K562 (cell line): ENCODE results near the gene TRPC4.

Source experiments
- CBX5 ChIP-seq: IDR thresholded peaks from 2 replicates; pipeline ENCODE4 v1.6.1; 2014; ENCODE audit warnings: low read depth, borderline replicate concordance
- EZH2 ChIP-seq: IDR thresholded peaks from 2 replicates; pipeline ENCODE4 v1.6.1; 2012; ENCODE audit warnings: low read depth, mild to moderate bottlenecking, inconsistent platforms, low read length, borderline replicate concordance
- POLR2A ChIP-seq: fragments of 450-650 bp; conservative IDR thresholded peaks from 2 replicates; pipeline ENCODE4 v1.6.1; 2016
- POLR2AphosphoS5 ChIP-seq: IDR thresholded peaks from 2 replicates; pipeline ENCODE4 v1.6.1; 2011; ENCODE audit warnings: mild to moderate bottlenecking, low read depth, low read length, moderate library complexity; ENCODE audit not compliant: control insufficient read depth, insufficient read depth
- RNF2 ChIP-seq: sonication (generic); IDR thresholded peaks from 2 replicates; pipeline ENCODE4 v1.6.1; 2016
- ZBTB1 ChIP-seq: sonication (generic); formaldehyde crosslinking; IDR thresholded peaks from 2 replicates; pipeline ENCODE4 v1.8.1; 2023; ENCODE audit warnings: missing genetic modification reagents, low read depth, mild to moderate bottlenecking, borderline replicate concordance
- ZBTB2 ChIP-seq: fragments of 450-650 bp; IDR thresholded peaks from 2 replicates; pipeline ENCODE4 v1.6.1; 2016; ENCODE audit warnings: antibody characterized with exemption
- ZNF561 ChIP-seq: fragments of 450-650 bp; formaldehyde crosslinking; conservative IDR thresholded peaks from 2 replicates; pipeline ENCODE4 v1.4.0; 2020; ENCODE audit warnings: mild to moderate bottlenecking, moderate library complexity
- TF ChIP-seq, protein P1 (sequence below): sonication (generic); formaldehyde crosslinking; IDR thresholded peaks from 2 replicates; pipeline ENCODE4 v1.8.0; 2022; ENCODE audit warnings: mild to moderate bottlenecking, missing genetic modification reagents

GRCh38 chr13:37869506-37869755 lies 141 bp downstream of the TRPC4 start:
- TF ChIP-seq ZBTB1 (CRISPR knock-in tag), result no peak
- TF ChIP-seq POLR2AphosphoS5, result no peak
- TF ChIP-seq RNF2, result no peak
- TF ChIP-seq, protein P1, sequence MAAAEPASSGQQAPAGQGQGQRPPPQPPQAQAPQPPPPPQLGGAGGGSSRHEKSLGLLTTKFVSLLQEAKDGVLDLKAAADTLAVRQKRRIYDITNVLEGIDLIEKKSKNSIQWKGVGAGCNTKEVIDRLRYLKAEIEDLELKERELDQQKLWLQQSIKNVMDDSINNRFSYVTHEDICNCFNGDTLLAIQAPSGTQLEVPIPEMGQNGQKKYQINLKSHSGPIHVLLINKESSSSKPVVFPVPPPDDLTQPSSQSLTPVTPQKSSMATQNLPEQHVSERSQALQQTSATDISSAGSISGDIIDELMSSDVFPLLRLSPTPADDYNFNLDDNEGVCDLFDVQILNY, result no peak
- TF ChIP-seq CBX5, result no peak
- no peak for TF ChIP-seq EZH2
- no peak for TF ChIP-seq POLR2A
- TF ChIP-seq ZNF561 (CRISPR knock-in tag), result no peak
- no peak for TF ChIP-seq ZBTB2
